Stimulated activated CD4-positive, alpha-beta T cell treated with anti-CD3 and anti-CD28 coated beads, TNF-alpha, amount 100 ng/mL, for 1 hour (primary cell): ENCODE measurements around the gene GMCL2.

ENCODE experiments used
- DNase-seq, 3 donors: peaks; one replicate each; pipeline ENCODE4 v3.0.0-alpha.2; 2020; ENCODE audit warnings: low read depth in 3 of 3, low spot score in 1 of 3

GMCL2 gene

GRCh38 chr5:178221853-178222252, 34.7 kb upstream of the GMCL2 start:
- no peak for DNase-seq

DNA sequence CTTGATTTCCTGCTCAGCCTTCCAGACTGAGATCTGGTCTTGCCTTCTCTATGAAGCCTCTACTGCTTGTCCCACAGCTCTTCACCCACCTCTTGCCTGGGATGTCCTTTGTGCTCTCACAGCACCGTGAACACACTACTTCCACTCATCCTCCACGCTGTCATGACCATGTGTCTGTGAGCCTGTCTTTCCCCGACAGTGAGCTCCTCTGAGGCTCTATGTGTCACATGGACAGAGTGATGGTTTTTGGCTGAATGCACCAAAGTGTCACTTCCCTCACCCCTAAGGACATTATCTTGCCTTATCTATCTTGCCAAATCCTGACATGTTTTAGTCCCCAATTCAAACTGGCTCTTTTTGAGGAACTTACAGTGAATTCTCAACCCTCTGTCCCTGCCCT, 34.1 kb upstream of the GMCL2 start:
- no peak for DNase-seq

- DNase-seq: no peak
Measured at GRCh38 chr5:178218827-178219226, 31.7 kb upstream of the GMCL2 start.

GRCh38 chr5:178218237-178218776, 31.1 kb upstream of the GMCL2 start:
- no peak for DNase-seq

DNA sequence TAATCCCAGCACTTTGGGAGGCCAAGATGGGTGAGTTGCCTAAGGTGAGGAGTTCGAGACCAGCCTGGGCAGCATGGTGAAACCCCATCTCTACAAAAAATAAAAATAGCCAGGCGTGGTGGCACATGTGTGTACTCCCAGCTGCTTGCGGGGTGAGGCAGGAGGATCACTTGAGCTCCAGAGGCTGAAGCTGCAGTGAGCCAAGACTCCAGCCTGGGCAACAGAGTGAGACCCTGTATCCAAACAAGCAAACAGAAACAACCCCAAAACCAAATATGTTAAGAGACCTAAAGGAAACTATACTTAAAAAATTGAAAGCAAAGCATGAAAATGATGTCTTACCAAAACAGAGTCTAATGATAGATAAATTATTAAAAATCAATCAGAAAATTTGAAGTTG, 29.6 kb upstream of the GMCL2 start:
- DNase-seq: no peak

GRCh38 chr5:178216088-178216534, 28.9 kb upstream of the GMCL2 start:
- no peak for DNase-seq

- DNase-seq: no peak
Measured at GRCh38 chr5:178215280-178216002, 28.3 kb upstream of the GMCL2 start.

DNA sequence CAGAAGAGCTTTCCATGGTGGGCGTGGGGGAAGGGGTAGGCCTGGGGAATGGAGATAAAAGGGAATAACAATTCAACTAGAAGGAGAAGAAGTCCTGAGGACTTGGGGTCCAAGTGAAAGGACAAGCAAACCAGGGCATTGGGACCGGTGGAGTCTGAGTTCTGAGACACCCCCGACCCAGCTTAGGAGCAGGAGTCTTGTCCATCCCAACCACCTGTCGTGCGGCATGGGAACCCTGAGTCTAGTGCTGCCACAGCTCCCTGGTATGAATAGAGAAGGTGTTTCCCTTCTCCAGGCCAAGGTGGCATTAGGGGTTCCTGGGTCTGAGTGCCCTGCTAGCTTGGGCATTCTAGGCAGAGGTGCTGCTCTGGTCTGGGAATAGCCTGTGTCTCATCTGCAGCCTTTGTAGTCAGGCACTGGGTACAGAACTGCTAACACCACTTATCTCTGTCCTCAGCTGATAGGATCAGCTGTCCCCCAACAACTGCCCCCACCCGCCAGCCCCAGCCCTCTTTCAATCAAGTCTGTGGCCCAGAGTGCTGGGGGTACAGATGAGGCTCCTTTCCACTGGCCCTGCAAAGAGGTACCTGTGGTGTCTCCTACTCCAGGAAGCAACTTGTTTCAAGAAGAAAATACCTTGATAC, 27.1 kb upstream of the GMCL2 start:
- no peak for DNase-seq

DNA sequence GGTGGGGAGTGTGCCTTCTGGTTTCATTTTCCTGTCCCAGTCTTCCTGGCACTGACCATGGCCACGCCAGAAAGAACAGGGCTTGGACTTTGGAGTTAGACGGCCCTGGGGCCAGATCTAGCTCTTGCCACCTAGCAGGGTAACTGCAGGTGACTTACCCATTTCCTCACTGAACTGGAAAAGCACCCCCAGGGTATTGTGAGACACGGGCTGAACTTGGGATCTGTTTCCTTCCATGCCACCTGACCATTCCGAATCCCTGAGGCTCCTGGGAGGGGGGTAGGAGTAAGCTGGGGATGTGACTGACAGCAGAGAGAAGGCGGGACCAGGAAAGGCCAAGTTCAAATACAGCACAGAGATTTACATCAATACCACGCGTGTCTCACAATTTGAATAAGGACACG, 26.6 kb upstream of the GMCL2 start:
- DNase-seq: no peak

DNA sequence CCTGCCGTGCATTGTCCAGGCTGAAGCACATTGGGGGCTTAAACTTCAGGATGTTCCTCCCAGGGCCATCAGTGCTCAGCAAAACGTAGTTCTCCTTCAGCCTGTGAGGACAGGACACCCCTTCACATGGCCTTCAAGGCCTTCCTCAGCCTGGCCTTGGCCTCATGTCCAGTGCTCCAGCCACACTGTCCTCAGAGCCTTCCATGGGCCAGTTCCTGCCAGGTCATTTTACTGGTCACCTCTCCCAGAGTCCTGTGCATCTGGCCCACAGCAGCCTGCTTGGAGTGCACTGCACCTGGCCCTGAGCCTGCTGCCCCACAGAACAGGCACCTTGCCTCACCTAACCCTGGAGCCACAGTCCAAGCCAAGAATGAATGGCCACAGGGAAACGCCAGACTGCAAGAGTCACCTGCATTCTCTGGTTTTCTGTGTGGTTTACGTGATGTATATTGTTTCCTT, 25.9 kb upstream of the GMCL2 start:
- no peak for DNase-seq

- DNase-seq: no peak
Measured at GRCh38 chr5:178212241-178213002, 25.3 kb upstream of the GMCL2 start.

DNA sequence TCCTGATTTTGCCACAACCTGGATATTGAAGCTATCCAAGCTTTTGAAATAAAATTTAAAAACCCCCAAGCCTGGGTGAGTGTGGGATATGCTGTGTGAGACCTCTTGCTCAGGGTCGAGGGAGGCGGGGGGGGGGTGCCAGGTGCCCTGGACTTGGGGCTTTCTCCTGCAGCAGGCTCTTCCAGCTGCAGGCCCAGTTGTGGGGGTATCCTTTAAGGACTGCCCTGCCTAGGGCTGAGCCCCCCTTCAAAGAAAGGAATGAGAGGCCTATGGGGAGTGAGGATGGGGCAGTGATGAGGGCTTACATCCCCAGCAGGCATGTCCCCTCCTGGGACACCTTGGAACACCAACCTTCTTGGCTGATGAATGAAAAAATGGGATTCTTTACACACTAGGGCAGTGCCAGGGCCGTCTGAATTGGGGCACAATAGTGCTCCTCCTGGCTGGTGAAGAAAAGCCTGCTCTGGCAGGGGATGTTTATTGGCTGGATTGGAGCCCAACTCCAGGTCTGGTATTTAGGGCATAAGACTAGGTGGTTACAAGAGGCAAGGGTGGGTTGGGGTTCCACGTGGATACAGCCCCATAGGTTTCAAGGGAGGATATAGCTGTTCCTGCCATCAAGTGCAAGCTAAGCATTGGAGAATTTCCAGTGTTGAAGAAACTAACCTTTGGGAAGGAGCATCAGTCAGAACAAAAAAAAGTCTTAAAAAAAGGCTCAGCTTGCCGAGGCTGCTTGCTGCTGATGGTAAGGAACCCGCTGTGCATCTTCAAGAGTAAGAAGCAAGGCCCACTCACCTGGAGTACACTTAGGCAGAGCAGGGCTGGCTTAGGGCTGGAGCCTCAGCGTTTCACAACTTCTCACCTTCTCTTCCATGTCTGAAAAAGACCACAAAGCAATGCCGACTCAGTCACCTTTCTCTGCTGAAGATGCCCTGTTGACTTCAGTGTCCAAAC, 24.2 kb upstream of the GMCL2 start:
- DNase-seq: no peak

DNA sequence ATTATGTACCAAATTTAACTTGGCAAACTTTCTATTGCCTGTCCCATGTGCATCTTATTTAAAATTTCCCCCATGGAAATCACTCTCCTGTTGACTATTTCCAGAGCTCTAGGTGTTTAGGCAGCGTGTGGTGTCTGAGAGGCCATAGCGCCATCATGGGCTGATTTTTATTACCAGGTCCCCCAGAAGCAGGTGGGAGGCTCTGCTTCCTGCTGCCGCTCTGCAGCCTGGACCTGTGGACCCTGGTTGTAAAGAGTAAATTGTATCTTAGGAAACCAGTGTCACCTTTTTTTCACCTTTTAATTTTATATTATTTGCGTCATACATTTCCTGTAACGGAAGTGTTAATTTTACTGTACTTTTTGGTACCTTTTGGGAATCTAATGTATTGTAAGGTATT, 23.5 kb upstream of the GMCL2 start:
- no peak for DNase-seq

- DNase-seq: no peak
Measured at GRCh38 chr5:178210073-178210535, 22.9 kb upstream of the GMCL2 start.

DNA sequence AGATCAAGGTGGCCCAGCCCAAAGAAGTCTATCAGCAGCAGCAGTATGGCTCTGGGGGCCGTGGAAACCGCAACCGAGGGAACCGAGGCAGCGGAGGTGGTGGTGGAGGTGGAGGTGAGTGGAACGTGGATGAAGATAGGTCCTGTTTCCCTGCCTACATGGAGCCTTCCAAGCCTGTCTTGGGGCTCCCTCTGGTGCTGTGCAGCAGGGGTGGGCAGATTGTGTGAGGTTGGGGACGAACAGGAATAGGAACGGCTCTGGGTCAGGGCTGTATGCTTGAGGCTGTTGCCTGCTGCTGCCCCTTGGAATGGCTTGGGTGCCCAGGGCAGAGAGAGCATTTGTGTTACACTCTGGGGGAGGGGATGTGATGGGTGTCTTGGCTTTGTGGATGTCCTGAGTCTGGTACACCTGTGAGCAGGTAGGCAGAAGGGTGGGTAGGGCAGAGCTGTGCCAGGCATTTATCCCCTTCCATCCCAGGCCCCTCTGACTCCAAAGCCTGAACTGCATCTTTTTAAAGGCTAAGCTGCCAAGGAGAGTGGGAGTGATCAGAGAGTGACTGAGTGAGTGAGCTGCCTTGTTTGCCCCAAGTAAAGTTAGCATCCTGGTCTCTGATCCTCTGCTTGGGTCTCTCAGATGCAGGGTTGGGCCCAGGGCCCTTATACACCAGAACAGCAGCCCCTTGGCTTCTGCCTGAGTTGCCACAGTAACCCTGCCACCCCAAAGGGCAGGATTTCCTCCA, 22.3 kb upstream of the GMCL2 start:
- no peak for DNase-seq

DNA sequence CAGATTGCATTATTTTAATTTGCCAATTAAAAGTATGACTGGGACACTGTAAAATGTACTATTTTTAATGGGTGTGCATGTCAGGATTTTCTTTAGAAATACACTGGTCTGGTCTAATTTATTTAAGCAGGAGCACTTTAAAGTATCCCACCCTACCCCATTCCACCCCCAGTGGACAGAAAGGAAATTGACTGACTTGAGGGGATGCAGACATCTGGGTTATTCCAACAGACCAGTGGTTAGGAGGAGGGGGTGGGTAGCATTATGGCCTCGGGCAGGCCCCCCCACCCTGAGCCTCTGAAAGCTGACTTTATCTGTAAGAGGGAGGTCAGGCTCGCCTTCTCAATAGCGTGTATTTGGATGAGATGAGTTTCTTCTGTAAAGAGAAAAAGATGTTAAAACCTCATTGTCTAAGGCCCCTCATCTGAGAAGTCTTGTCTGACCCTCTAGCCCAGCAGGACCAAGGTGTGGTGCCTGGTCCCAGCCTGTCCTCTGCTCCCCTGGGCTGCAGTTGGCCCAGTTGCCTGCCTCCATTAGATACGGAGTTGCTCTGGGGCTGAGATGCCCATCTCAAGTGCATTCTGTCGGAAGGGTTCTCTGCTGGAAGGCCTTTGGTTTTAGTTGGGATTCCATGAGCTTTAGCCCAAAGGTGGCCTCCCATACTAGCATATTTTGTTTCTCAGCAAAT, 21.5 kb upstream of the GMCL2 start:
- DNase-seq: no peak

DNA sequence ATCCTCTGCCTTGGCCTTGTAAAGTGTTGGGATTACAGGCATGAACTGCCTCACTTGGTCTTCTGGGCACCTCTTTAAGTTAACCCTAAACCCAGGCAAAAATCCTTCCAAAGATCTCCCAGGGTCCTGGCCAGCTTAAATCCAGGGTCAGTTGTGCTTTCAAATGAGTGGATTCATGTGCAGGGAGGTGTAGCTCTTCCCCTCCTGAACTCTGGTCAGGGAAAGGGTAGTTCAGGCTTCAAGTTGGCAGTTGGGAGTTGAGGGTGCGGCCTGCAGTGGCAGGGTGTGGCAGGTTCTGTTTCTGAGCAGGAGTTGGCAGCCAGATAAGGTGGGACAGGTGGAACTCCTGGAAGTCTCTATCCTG, 20.7 kb upstream of the GMCL2 start:
- DNase-seq: no peak

GRCh38 chr5:178207183-178207916, 20.2 kb upstream of the GMCL2 start:
- no peak for DNase-seq
